Measurements from ENCODE around the gene CCSAP. TPM values are rescaled to one million over a fixed set of nuclear protein-coding genes. Genes with fewer than 3 reads are reported as not detected.

CCSAP gene
- total RNA-seq, 1 experiment from 2014 or later: 8.6 TPM

DNA sequence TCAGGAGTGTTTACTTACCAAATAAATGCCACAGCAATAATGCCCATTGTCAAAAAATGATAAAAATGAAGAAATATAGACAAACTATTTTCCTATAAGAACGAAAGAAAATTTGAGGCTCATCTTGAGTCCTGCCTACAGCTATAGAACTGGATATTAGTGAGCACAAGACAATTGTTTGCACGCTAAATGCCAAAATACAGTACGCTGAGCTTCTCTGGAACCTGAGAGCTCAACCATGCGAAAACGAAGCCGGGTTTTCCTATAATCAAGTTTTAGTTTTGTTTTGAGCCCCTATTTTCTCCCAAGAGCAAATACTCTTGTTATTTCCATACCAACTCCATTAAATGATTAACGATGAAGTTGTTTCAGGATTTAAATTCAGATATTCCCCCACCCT, 42.0 kb upstream of the CCSAP start (continued):
- TF ChIP-seq, protein P1, sequence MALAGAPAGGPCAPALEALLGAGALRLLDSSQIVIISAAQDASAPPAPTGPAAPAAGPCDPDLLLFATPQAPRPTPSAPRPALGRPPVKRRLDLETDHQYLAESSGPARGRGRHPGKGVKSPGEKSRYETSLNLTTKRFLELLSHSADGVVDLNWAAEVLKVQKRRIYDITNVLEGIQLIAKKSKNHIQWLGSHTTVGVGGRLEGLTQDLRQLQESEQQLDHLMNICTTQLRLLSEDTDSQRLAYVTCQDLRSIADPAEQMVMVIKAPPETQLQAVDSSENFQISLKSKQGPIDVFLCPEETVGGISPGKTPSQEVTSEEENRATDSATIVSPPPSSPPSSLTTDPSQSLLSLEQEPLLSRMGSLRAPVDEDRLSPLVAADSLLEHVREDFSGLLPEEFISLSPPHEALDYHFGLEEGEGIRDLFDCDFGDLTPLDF (CRISPR knock-in tag; IDR thresholded peaks at IDR 0.05): no peak
- no peak for TF ChIP-seq NFYB (CRISPR knock-in tag; conservative IDR thresholded peaks at IDR 0.05; ENCODE audit: low read depth)
- TF ChIP-seq, protein P2, sequence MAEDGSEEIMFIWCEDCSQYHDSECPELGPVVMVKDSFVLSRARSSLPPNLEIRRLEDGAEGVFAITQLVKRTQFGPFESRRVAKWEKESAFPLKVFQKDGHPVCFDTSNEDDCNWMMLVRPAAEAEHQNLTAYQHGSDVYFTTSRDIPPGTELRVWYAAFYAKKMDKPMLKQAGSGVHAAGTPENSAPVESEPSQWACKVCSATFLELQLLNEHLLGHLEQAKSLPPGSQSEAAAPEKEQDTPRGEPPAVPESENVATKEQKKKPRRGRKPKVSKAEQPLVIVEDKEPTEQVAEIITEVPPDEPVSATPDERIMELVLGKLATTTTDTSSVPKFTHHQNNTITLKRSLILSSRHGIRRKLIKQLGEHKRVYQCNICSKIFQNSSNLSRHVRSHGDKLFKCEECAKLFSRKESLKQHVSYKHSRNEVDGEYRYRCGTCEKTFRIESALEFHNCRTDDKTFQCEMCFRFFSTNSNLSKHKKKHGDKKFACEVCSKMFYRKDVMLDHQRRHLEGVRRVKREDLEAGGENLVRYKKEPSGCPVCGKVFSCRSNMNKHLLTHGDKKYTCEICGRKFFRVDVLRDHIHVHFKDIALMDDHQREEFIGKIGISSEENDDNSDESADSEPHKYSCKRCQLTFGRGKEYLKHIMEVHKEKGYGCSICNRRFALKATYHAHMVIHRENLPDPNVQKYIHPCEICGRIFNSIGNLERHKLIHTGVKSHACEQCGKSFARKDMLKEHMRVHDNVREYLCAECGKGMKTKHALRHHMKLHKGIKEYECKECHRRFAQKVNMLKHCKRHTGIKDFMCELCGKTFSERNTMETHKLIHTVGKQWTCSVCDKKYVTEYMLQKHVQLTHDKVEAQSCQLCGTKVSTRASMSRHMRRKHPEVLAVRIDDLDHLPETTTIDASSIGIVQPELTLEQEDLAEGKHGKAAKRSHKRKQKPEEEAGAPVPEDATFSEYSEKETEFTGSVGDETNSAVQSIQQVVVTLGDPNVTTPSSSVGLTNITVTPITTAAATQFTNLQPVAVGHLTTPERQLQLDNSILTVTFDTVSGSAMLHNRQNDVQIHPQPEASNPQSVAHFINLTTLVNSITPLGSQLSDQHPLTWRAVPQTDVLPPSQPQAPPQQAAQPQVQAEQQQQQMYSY (CRISPR knock-in tag; IDR thresholded peaks at IDR 0.05): no peak
- TF ChIP-seq, protein P3, sequence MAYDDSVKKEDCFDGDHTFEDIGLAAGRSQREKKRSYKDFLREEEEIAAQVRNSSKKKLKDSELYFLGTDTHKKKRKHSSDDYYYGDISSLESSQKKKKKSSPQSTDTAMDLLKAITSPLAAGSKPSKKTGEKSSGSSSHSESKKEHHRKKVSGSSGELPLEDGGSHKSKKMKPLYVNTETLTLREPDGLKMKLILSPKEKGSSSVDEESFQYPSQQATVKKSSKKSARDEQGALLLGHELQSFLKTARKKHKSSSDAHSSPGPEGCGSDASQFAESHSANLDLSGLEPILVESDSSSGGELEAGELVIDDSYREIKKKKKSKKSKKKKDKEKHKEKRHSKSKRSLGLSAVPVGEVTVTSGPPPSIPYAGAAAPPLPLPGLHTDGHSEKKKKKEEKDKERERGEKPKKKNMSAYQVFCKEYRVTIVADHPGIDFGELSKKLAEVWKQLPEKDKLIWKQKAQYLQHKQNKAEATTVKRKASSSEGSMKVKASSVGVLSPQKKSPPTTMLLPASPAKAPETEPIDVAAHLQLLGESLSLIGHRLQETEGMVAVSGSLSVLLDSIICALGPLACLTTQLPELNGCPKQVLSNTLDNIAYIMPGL (CRISPR knock-in tag; IDR thresholded peaks at IDR 0.05): no peak
- TF ChIP-seq JUN (CRISPR knock-in tag; IDR thresholded peaks at IDR 0.05): no peak
- TF ChIP-seq, protein P4, sequence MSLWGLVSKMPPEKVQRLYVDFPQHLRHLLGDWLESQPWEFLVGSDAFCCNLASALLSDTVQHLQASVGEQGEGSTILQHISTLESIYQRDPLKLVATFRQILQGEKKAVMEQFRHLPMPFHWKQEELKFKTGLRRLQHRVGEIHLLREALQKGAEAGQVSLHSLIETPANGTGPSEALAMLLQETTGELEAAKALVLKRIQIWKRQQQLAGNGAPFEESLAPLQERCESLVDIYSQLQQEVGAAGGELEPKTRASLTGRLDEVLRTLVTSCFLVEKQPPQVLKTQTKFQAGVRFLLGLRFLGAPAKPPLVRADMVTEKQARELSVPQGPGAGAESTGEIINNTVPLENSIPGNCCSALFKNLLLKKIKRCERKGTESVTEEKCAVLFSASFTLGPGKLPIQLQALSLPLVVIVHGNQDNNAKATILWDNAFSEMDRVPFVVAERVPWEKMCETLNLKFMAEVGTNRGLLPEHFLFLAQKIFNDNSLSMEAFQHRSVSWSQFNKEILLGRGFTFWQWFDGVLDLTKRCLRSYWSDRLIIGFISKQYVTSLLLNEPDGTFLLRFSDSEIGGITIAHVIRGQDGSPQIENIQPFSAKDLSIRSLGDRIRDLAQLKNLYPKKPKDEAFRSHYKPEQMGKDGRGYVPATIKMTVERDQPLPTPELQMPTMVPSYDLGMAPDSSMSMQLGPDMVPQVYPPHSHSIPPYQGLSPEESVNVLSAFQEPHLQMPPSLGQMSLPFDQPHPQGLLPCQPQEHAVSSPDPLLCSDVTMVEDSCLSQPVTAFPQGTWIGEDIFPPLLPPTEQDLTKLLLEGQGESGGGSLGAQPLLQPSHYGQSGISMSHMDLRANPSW (CRISPR knock-in tag; conservative IDR thresholded peaks at IDR 0.05; ENCODE audit: low read depth): no peak
- TF ChIP-seq, protein P5, sequence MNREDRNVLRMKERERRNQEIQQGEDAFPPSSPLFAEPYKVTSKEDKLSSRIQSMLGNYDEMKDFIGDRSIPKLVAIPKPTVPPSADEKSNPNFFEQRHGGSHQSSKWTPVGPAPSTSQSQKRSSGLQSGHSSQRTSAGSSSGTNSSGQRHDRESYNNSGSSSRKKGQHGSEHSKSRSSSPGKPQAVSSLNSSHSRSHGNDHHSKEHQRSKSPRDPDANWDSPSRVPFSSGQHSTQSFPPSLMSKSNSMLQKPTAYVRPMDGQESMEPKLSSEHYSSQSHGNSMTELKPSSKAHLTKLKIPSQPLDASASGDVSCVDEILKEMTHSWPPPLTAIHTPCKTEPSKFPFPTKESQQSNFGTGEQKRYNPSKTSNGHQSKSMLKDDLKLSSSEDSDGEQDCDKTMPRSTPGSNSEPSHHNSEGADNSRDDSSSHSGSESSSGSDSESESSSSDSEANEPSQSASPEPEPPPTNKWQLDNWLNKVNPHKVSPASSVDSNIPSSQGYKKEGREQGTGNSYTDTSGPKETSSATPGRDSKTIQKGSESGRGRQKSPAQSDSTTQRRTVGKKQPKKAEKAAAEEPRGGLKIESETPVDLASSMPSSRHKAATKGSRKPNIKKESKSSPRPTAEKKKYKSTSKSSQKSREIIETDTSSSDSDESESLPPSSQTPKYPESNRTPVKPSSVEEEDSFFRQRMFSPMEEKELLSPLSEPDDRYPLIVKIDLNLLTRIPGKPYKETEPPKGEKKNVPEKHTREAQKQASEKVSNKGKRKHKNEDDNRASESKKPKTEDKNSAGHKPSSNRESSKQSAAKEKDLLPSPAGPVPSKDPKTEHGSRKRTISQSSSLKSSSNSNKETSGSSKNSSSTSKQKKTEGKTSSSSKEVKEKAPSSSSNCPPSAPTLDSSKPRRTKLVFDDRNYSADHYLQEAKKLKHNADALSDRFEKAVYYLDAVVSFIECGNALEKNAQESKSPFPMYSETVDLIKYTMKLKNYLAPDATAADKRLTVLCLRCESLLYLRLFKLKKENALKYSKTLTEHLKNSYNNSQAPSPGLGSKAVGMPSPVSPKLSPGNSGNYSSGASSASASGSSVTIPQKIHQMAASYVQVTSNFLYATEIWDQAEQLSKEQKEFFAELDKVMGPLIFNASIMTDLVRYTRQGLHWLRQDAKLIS (CRISPR knock-in tag; IDR thresholded peaks at IDR 0.05; ENCODE audit: borderline replicate concordance): no peak
- TF ChIP-seq ZNF138 (CRISPR knock-in tag; conservative IDR thresholded peaks at IDR 0.05): no peak
- no peak for TF ChIP-seq JAZF1 (CRISPR knock-in tag; IDR thresholded peaks at IDR 0.05)
- TF ChIP-seq ETV6 (CRISPR knock-in tag; IDR thresholded peaks at IDR 0.05): no peak
- TF ChIP-seq, protein P6, sequence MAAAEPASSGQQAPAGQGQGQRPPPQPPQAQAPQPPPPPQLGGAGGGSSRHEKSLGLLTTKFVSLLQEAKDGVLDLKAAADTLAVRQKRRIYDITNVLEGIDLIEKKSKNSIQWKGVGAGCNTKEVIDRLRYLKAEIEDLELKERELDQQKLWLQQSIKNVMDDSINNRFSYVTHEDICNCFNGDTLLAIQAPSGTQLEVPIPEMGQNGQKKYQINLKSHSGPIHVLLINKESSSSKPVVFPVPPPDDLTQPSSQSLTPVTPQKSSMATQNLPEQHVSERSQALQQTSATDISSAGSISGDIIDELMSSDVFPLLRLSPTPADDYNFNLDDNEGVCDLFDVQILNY (CRISPR knock-in tag; IDR thresholded peaks at IDR 0.05): no peak

DNA sequence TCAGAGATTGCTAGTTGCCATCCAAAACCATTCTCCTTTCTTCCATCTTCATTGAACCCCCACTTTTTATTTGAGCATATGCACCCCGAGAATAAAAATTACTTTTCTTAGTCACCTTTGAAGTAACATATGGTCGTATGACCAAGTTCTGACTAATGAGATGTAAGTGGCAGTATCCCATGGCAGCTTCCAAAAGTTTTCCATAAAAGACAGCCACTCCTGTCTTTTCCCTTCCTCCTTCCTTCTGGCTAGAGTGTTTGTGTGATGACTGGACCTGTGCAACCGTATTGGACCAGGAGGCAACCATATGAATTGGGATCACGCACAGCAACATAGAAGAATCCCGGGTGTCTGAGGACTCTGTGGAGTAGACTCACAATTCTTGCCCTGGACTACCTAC, 41.1 kb upstream of the CCSAP start:
- H3K4me3 Mint-ChIP-seq: no peak overlapping the region
- CTCF ChIA-PET: no interaction called here
- peaks cover 31% of the 10 kb centered on the region for H3K4me1 Mint-ChIP-seq
- DNase-seq (ENCODE audit: low spot score) (no peak), ATAC-seq (no peak)
- no peaks in the 10 kb centered on the region for H3K36me3 Mint-ChIP-seq
- H3K9me3 Mint-ChIP-seq: no peaks in the 10 kb centered on the region
- no peak overlapping the region for H3K27ac Mint-ChIP-seq
- POLR2A ChIA-PET: no interaction called here
- peaks cover 5% of the 10 kb centered on the region for H3K27me3 Mint-ChIP-seq (ENCODE audit: low read depth)
- TF ChIP-seq ESRRA (CRISPR knock-in tag; IDR thresholded peaks at IDR 0.05; ENCODE audit: borderline replicate concordance) (no peak), FOXJ3 (CRISPR knock-in tag; IDR thresholded peaks at IDR 0.05; ENCODE audit: borderline replicate concordance) (no peak), NR2C2 (CRISPR knock-in tag; IDR thresholded peaks at IDR 0.05) (no peak), ZNF671 (CRISPR knock-in tag; IDR thresholded peaks at IDR 0.05) (no peak)
- TF ChIP-seq, protein P7, sequence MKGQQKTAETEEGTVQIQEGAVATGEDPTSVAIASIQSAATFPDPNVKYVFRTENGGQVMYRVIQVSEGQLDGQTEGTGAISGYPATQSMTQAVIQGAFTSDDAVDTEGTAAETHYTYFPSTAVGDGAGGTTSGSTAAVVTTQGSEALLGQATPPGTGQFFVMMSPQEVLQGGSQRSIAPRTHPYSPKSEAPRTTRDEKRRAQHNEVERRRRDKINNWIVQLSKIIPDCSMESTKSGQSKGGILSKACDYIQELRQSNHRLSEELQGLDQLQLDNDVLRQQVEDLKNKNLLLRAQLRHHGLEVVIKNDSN (CRISPR knock-in tag; IDR thresholded peaks at IDR 0.05): no peak
- TF ChIP-seq, protein P8, sequence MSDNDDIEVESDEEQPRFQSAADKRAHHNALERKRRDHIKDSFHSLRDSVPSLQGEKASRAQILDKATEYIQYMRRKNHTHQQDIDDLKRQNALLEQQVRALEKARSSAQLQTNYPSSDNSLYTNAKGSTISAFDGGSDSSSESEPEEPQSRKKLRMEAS (CRISPR knock-in tag; IDR thresholded peaks at IDR 0.05): no peak
- TF ChIP-seq, protein P6 (CRISPR knock-in tag; IDR thresholded peaks at IDR 0.05): no peak
- TF ChIP-seq, protein P9, sequence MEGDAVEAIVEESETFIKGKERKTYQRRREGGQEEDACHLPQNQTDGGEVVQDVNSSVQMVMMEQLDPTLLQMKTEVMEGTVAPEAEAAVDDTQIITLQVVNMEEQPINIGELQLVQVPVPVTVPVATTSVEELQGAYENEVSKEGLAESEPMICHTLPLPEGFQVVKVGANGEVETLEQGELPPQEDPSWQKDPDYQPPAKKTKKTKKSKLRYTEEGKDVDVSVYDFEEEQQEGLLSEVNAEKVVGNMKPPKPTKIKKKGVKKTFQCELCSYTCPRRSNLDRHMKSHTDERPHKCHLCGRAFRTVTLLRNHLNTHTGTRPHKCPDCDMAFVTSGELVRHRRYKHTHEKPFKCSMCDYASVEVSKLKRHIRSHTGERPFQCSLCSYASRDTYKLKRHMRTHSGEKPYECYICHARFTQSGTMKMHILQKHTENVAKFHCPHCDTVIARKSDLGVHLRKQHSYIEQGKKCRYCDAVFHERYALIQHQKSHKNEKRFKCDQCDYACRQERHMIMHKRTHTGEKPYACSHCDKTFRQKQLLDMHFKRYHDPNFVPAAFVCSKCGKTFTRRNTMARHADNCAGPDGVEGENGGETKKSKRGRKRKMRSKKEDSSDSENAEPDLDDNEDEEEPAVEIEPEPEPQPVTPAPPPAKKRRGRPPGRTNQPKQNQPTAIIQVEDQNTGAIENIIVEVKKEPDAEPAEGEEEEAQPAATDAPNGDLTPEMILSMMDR (IDR thresholded peaks at IDR 0.05): no peak
